ENCODE results near the gene YJU2. TPM values are rescaled to one million over a fixed set of nuclear protein-coding genes. Genes with fewer than 3 reads are reported as not detected.
"Not testable (repeated sequence)": the region's sequence is repeated elsewhere in the genome, so short reads cannot be mapped to it uniquely, and the experiment has no call there.

The YJU2 gene
- total and polyA plus RNA-seq, 8 donors: 9.8 to 32.0 (median 12.6) TPM

DNA sequence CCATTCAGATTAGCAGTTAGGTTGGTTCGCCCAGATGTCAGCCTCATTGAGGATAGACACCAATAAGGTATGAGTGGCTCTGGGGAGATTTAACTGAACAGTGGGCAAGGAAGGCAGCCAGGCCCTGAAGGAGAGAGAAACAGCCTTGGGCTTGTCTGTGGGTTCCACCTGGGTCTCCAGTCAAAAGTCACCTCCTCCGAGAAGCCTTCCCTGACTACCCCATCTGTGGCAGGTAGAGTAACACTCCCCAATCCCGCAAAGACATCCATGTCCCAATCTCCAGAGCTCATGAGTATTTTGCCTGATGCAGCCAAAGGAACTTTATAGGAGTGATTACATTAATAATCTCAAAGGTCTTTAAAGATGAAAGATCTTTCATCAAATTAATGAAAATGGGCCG, 8.0 kb upstream of the YJU2 start:
- FAIRE-seq: no peak
- H3K27me3 ChIP-seq: no peaks in the 10 kb centered on the region
- no peaks in the 10 kb centered on the region for H3K36me3 ChIP-seq
- no peaks in the 10 kb centered on the region for H3K9me3 ChIP-seq
- no peak overlapping the region for H3K27ac ChIP-seq
- 75 to 85% methylated on average over 4 of the region's 4 CpGs for WGBS, 2 donors
- no peak for DNase-seq
- ATAC-seq: no peak
- H3K4me3 ChIP-seq: no peak overlapping the region
- no peaks in the 10 kb centered on the region for H3K4me1 ChIP-seq
- TF ChIP-seq CTCF (IDR thresholded peaks at IDR 0.05): no peak
- intact Hi-C loops (cut with DNase I): no loop called here

DNA sequence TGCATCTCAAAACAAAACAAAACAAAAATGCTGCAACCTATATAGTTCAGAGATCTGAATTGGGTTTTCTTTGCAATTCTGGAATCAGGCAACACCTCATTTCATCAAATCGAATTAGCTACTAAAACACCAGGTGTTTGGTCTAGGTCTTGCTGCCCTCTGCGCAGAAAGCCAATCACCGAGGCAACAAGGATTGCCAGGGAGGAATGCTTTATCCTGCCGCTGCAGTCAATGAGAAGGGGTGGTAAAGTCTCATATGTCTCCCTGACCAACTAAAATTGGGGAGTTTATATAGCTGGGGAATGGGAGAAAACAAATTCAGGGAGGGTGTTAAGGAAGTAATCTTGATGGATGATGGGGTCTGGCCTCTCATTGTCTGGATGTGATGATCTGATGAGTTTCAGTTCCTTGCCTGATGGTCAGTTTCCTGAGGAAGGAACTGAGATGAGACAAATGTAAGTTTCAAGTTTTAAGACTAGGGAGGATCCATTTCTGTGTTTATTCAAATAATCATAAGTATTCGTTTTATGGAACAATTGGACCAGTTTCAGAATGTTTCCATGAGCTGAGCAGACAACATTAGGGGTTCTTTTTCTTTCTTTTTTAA, 5.0 kb upstream of the YJU2 start:
- WGBS, 2 donors: 67 to 76% methylated on average over 5 of the region's 5 CpGs
- Histone ChIP-seq H3K36me3 (no peaks in the 10 kb centered on the region), H3K4me3 (no peak overlapping the region), H3K9me3 (no peaks in the 10 kb centered on the region), H3K4me1 (no peaks in the 10 kb centered on the region), H3K27me3 (no peaks in the 10 kb centered on the region), H3K27ac (peak overlapping the region in 1 of 4 donors; percentile 8)
- DNase-seq (no peak), ATAC-seq (no peak), FAIRE-seq (no peak)
- intact Hi-C loops (cut with DNase I): no loop called here
- TF ChIP-seq CTCF (IDR thresholded peaks at IDR 0.05): no peak

DNA sequence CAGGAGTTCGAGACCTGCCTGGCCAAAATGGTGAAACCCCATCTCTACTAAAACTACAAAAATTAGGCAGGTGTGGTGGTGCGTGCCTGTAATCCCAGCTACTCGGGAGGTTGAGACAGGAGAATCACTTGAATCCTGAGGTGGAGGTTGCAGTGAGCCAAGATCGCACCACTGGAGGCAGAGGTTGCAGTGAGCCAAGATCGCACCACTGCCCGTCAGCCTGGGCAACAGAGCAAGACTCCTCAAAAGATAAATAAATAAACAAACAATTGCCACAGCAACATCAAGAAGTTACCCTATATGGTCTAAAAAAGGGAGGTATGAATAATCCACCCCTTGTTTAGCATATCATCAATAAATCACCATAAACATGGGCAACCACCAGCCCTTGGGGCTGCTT, 942 bp upstream of the YJU2 start:
- FAIRE-seq: not testable (repeated sequence)

DNA sequence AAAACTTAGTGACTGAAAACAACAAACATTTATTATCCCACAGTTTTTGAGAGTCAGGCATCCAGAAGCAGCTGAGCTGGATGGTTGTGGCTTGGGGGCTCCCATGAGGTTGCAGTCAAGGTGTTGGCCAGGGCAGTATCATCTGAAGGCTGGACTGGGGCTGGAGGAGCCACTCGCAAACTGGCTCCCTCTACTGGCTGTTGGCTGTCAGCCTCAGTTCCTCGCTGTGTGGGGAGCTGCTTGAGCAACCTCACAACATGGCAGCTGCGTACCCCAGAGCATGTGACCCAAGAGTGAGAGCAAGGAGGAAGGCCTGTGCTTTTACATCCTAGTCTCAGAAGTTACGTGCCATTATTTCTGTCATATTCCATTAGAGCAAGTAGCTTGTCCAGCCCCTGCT, 9.7 kb downstream of the YJU2 start:
- intact Hi-C loops (cut with DNase I): no loop called here
- FAIRE-seq: no peak
- H3K36me3 ChIP-seq: peaks cover 4 to 93% (median 50%) of the 10 kb centered on the region in 3 donors

More for the DNA sequence above, 942 bp upstream of the YJU2 start:
- H3K9me3 ChIP-seq; ATAC-seq; H3K27ac ChIP-seq; H3K27me3 ChIP-seq; H3K4me1 ChIP-seq; DNase-seq; intact Hi-C loops (cut with DNase I): not testable (repeated sequence)
- 97 to 98% methylated on average over 6 of the region's 6 CpGs for WGBS, 2 donors
- H3K36me3 ChIP-seq: peaks cover 0 to 16% (median 3%) of the 10 kb centered on the region in 3 donors
- peak overlapping the region in 1 of 4 donors; percentile 65 for H3K4me3 ChIP-seq

GRCh38 chr19:4257025-4257424, 10.1 kb downstream of the YJU2 start:
- DNase-seq: no peak
- no peak for ATAC-seq
- no peak for TF ChIP-seq CTCF (IDR thresholded peaks at IDR 0.05)
- intact Hi-C loops (cut with DNase I): no loop called here
- 88 to 95% methylated on average over 6 of the region's 6 CpGs for WGBS, 2 donors
- no peak for FAIRE-seq
- H3K27me3 ChIP-seq: no peaks in the 10 kb centered on the region
- H3K9me3 ChIP-seq: no peaks in the 10 kb centered on the region
- no peak overlapping the region for H3K27ac ChIP-seq
- H3K36me3 ChIP-seq: peaks cover 4 to 93% (median 52%) of the 10 kb centered on the region in 3 donors
- H3K4me3 ChIP-seq: no peak overlapping the region
- no peaks in the 10 kb centered on the region for H3K4me1 ChIP-seq

More for the DNA sequence above, 9.7 kb downstream of the YJU2 start:
- Histone ChIP-seq H3K4me3 (no peak overlapping the region), H3K4me1 (no peaks in the 10 kb centered on the region), H3K9me3 (no peaks in the 10 kb centered on the region), H3K27ac (no peak overlapping the region), H3K27me3 (no peaks in the 10 kb centered on the region)
- WGBS, 2 donors: 99 to 100% methylated on average over 4 of the region's 4 CpGs
- no peak for ATAC-seq
- no peak for TF ChIP-seq CTCF (IDR thresholded peaks at IDR 0.05)
- no peak for DNase-seq

Data from pancreas (tissue), 10 donors.